Measurements from ENCODE around the gene CCDC92. TPM values are rescaled to one million over a fixed set of nuclear protein-coding genes. Genes with fewer than 3 reads are reported as not detected.

The CCDC92 gene
- total RNA-seq, 4 donors from 2014 or later = 23.1 to 33.3 (median 30.9) TPM

GRCh38 chr12:123899368-123899767 lies 73.3 kb downstream of the CCDC92 start:
- Histone ChIP-seq H3K36me3 (no peaks in the 10 kb centered on the region), H3K9me3 (no peaks in the 10 kb centered on the region), H3K27me3 (no peaks in the 10 kb centered on the region), H3K27ac (no peak overlapping the region), H3K4me3 (no peak overlapping the region), H3K4me1 (no peaks in the 10 kb centered on the region)
- DNase-seq = no peak
- TF ChIP-seq POLR2A (IDR thresholded peaks at IDR 0.05) (no peak), CTCF (IDR thresholded peaks at IDR 0.05) (no peak)

GRCh38 chr12:123898673-123899072 lies 74.0 kb downstream of the CCDC92 start:
- Histone ChIP-seq H3K27ac (no peak overlapping the region), H3K36me3 (no peaks in the 10 kb centered on the region), H3K9me3 (no peaks in the 10 kb centered on the region), H3K4me1 (no peaks in the 10 kb centered on the region), H3K4me3 (no peak overlapping the region), H3K27me3 (no peaks in the 10 kb centered on the region)
- DNase-seq = no peak
- TF ChIP-seq POLR2A (IDR thresholded peaks at IDR 0.05) = no peak
- no peak for TF ChIP-seq CTCF (IDR thresholded peaks at IDR 0.05)

GRCh38 chr12:123897221-123897620 lies 75.4 kb downstream of the CCDC92 start:
- TF ChIP-seq POLR2A (IDR thresholded peaks at IDR 0.05) = no peak
- TF ChIP-seq CTCF (IDR thresholded peaks at IDR 0.05) = no peak

GRCh38 chr12:123896767-123897166 lies 75.9 kb downstream of the CCDC92 start:
- no peak overlapping the region for H3K4me3 ChIP-seq
- DNase-seq = no peak
- H3K27me3 ChIP-seq = no peaks in the 10 kb centered on the region
- H3K9me3 ChIP-seq = no peaks in the 10 kb centered on the region
- H3K27ac ChIP-seq = no peak overlapping the region
- no peaks in the 10 kb centered on the region for H3K36me3 ChIP-seq
- no peaks in the 10 kb centered on the region for H3K4me1 ChIP-seq
- TF ChIP-seq POLR2A (IDR thresholded peaks at IDR 0.05) = no peak
- TF ChIP-seq CTCF (IDR thresholded peaks at IDR 0.05) = no peak

More at GRCh38 chr12:123897221-123897620, 75.4 kb downstream of the CCDC92 start:
- no peak for DNase-seq
- no peaks in the 10 kb centered on the region for H3K36me3 ChIP-seq
- no peaks in the 10 kb centered on the region for H3K9me3 ChIP-seq
- no peaks in the 10 kb centered on the region for H3K4me1 ChIP-seq
- H3K27ac ChIP-seq = no peak overlapping the region
- no peak overlapping the region for H3K4me3 ChIP-seq
- no peaks in the 10 kb centered on the region for H3K27me3 ChIP-seq

GRCh38 chr12:123895451-123895850 lies 77.2 kb downstream of the CCDC92 start:
- no peak overlapping the region for H3K27ac ChIP-seq
- no peaks in the 10 kb centered on the region for H3K27me3 ChIP-seq
- H3K36me3 ChIP-seq = no peaks in the 10 kb centered on the region
- no peak overlapping the region for H3K4me3 ChIP-seq
- H3K9me3 ChIP-seq = no peaks in the 10 kb centered on the region
- no peak for DNase-seq
- no peaks in the 10 kb centered on the region for H3K4me1 ChIP-seq
- no peak for TF ChIP-seq CTCF (IDR thresholded peaks at IDR 0.05)
- no peak for TF ChIP-seq POLR2A (IDR thresholded peaks at IDR 0.05)

GRCh38 chr12:123894823-123895345 lies 77.7 kb downstream of the CCDC92 start:
- Histone ChIP-seq H3K4me3 (no peak overlapping the region), H3K27me3 (no peaks in the 10 kb centered on the region), H3K27ac (no peak overlapping the region), H3K36me3 (no peaks in the 10 kb centered on the region), H3K9me3 (no peaks in the 10 kb centered on the region), H3K4me1 (no peaks in the 10 kb centered on the region)
- no peak for TF ChIP-seq CTCF (IDR thresholded peaks at IDR 0.05)
- TF ChIP-seq POLR2A (IDR thresholded peaks at IDR 0.05) = no peak
- no peak for DNase-seq
